Lower leg skin (tissue), 3 donors: Measurements from ENCODE around the gene EEFSEC.

Experiments
- POLR2A ChIP-seq, 2 donors: fragments of 450-650 bp; IDR thresholded peaks; one replicate each; pipeline ENCODE4 v1.6.1; 2016 to 2017; ENCODE audit warnings: antibody characterized with exemption in 2 of 2, mild to moderate bottlenecking in 1 of 2, moderate library complexity in 1 of 2
- TF ChIP-seq, protein P1 (sequence below), 3 donors: fragments of 450-650 bp; IDR thresholded peaks; one replicate each; pipeline ENCODE4 v1.5.1; 2016; ENCODE audit warnings: antibody characterized with exemption in 3 of 3, mild to moderate bottlenecking in 3 of 3, moderate library complexity in 2 of 3

DNA sequence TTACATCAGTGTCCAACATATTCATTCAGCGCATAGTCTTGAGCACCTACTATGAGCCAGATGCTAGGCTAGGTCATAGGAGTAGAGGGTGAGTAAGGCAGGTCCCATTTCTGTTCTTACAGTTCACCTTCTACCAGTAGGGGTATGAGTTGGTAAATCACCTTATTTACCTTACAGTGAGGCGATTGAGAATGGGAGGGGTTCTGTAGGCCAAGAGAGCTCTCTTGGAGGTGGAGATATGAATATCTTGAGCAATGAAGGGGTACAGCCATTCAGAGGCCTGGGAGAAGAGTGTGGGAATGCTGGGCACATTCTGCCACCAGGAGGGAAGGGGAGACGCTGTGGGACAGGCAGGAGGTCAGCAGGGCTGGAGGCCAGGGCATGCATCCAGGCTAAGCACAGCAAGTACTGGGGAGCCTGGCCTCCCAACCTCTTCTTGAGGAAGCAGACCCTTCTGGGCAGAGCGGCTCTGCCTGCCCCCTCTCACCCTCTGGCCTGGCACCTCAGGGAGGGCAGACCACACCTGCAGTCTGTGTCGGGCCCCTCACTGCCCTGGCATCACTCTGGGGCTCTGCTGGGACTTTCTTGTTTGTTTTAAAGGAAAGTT, 123.4 kb downstream of the EEFSEC start:
- TF ChIP-seq, protein P1, sequence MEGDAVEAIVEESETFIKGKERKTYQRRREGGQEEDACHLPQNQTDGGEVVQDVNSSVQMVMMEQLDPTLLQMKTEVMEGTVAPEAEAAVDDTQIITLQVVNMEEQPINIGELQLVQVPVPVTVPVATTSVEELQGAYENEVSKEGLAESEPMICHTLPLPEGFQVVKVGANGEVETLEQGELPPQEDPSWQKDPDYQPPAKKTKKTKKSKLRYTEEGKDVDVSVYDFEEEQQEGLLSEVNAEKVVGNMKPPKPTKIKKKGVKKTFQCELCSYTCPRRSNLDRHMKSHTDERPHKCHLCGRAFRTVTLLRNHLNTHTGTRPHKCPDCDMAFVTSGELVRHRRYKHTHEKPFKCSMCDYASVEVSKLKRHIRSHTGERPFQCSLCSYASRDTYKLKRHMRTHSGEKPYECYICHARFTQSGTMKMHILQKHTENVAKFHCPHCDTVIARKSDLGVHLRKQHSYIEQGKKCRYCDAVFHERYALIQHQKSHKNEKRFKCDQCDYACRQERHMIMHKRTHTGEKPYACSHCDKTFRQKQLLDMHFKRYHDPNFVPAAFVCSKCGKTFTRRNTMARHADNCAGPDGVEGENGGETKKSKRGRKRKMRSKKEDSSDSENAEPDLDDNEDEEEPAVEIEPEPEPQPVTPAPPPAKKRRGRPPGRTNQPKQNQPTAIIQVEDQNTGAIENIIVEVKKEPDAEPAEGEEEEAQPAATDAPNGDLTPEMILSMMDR (IDR thresholded peaks at IDR 0.05), result no peak
- no peak for TF ChIP-seq POLR2A (IDR thresholded peaks at IDR 0.05)
